Keratinocyte (primary cell): Measurements from ENCODE around the gene ST8SIA1. TPM values are rescaled to one million over a fixed set of nuclear protein-coding genes. Genes with fewer than 3 reads are reported as not detected.

ENCODE experiments used
- DNase-seq: peaks from one replicate; pipeline ENCODE4 v3.0.0-alpha.2; 2011; ENCODE audit warnings: low read depth, missing footprints, low spot score
- FAIRE-seq: peaks from 2 replicates; lab custom pipeline; 2011; peaks lifted over from hg19 to GRCh38; lab: Jason Lieb, UNC
- H2AFZ ChIP-seq: 2 replicates; pipeline ENCODE4 v1.6.0; 2012; ENCODE audit warnings: low read length, control low read depth, inconsistent platforms; ENCODE audit not compliant: control insufficient read depth
- H3K27ac ChIP-seq: 2 replicates; pipeline ENCODE4 v1.5.1; 2011; ENCODE audit warnings: low read length; ENCODE audit not compliant: control insufficient read depth, insufficient read depth
- H3K27me3 ChIP-seq: 3 replicates; pipeline ENCODE4 v1.6.0; 2011; ENCODE audit warnings: low read length; ENCODE audit not compliant: control insufficient read depth, insufficient read depth; ENCODE audit errors: extremely low read depth
- H3K36me3 ChIP-seq, 2 experiments: 2 replicates in 1 of 2; 3 replicates in 1 of 2; pipeline ENCODE4 v1.5.1; 2011; ENCODE audit warnings: low read length in 2 of 2, mild to moderate bottlenecking in 1 of 2; ENCODE audit not compliant: control insufficient read depth in 2 of 2, insufficient read depth in 2 of 2; ENCODE audit errors: extremely low read depth in 1 of 2
- H3K4me1 ChIP-seq: 3 replicates; pipeline ENCODE4 v1.5.1; 2011; ENCODE audit warnings: low read length; ENCODE audit not compliant: control insufficient read depth, insufficient read depth; ENCODE audit errors: extremely low read depth
- H3K4me2 ChIP-seq: 3 replicates; pipeline ENCODE4 v1.6.0; 2011; ENCODE audit warnings: low read depth, low read length; ENCODE audit not compliant: control insufficient read depth, insufficient read depth; ENCODE audit errors: extremely low read depth
- H3K4me3 ChIP-seq, 3 experiments: fragments of 200-600 bp in 1 of 3; sonication (generic) in 1 of 3; 2 replicates in 2 of 3; 3 replicates in 1 of 3; pipeline ENCODE4 v1.5.1; 2011 to 2016; ENCODE audit warnings: low read length in 3 of 3, mild to moderate bottlenecking in 3 of 3, control low read depth in 2 of 3, inconsistent platforms in 1 of 3, low read depth in 1 of 3, mixed read lengths in 1 of 3, mixed run types in 1 of 3, moderate library complexity in 1 of 3; ENCODE audit not compliant: control insufficient read depth in 2 of 3, insufficient read depth in 2 of 3; ENCODE audit errors: extremely low read depth in 1 of 3
- H3K79me2 ChIP-seq: 2 replicates; pipeline ENCODE4 v1.6.0; 2012; ENCODE audit warnings: low read length; ENCODE audit not compliant: control insufficient read depth, insufficient read depth
- H3K9ac ChIP-seq: 3 replicates; pipeline ENCODE4 v1.6.0; 2011; ENCODE audit warnings: low read length; ENCODE audit not compliant: control insufficient read depth, insufficient read depth; ENCODE audit errors: extremely low read depth
- H3K9me1 ChIP-seq: 3 replicates; pipeline ENCODE4 v1.6.0; 2011; ENCODE audit warnings: low read length; ENCODE audit not compliant: control insufficient read depth, insufficient read depth; ENCODE audit errors: extremely low read depth
- H3K9me3 ChIP-seq: 2 replicates; pipeline ENCODE4 v1.5.1; 2012; ENCODE audit warnings: low read depth, low read length; ENCODE audit not compliant: control insufficient read depth
- H4K20me1 ChIP-seq: 3 replicates; pipeline ENCODE4 v1.6.0; 2011; ENCODE audit warnings: low read length; ENCODE audit not compliant: control insufficient read depth, insufficient read depth; ENCODE audit errors: extremely low read depth
- EZH2 ChIP-seq: IDR thresholded peaks from one replicate; pipeline ENCODE4 v1.6.1; 2012; ENCODE audit warnings: inconsistent platforms, mild to moderate bottlenecking, low read length, moderate library complexity
- dilution Hi-C: fragments of 300-500 bp; cut with MboI; formaldehyde crosslinking; loops from one replicate; pipeline ENCODE4 v1.7.0; 2020; ENCODE audit warnings: low sequenced_read_pairs; ENCODE audit not compliant: extremely low pct_ligation_motif_present
- polyA plus RNA-seq, 5 experiments: library from polyadenylated mRNA; depleted of rRNA in 3 of 5; stranded (reverse) in 3 of 5; stranded (forward) in 1 of 5; unstranded in 1 of 5; fragments of >200 nt; gene quantifications; 1 replicate in 1 of 5; 2 replicates in 3 of 5; 3 replicates in 1 of 5; pipeline versions ENCODE4 v1.2.1 to v1.2.3, GENCODE V29; 2011 to 2012; ENCODE audit warnings: missing spikeins in 2 of 5, low read depth in 1 of 5, low replicate concordance in 1 of 5
- TF ChIP-seq, protein P1 (sequence below), 3 experiments: IDR thresholded peaks in 1 of 3; conservative IDR thresholded peaks in 1 of 3; optimal IDR thresholded peaks in 1 of 3; 2 replicates in 2 of 3; 3 replicates in 1 of 3; pipeline versions ENCODE3 to v1.5.1; 2011; ENCODE audit warnings: low read length in 3 of 3, mild to moderate bottlenecking in 3 of 3, moderate library complexity in 2 of 3, control low read depth in 1 of 3, inconsistent platforms in 1 of 3; ENCODE audit not compliant: insufficient read depth in 2 of 3; ENCODE audit errors: extremely low read depth in 1 of 3

Gene ST8SIA1
- polyA plus RNA-seq, 1 donor (not counting 4 experiments of a cell fraction or from before 2014, with no cell fraction given), result 0.50 TPM

DNA sequence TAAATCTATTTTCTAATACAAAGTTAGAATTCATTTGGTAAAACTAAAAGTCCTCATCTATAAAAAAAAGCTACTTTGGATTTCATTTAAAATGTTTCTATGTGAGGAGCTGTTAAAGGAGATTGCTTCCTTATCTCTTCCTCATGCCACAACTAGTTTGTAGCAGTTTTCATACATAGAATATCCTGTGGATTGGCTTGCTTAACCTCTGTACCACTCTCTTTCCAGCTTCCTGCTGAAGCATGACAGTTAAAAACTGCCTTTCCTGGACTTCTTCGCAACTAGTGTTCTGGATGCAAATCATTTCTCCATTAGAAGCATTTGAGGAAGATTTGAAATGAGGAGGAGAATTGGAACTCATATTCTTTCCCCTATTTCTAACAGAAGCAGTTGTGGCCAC lies 49.6 kb downstream of the ST8SIA1 start:
- no peak for TF ChIP-seq EZH2
- TF ChIP-seq, protein P1, sequence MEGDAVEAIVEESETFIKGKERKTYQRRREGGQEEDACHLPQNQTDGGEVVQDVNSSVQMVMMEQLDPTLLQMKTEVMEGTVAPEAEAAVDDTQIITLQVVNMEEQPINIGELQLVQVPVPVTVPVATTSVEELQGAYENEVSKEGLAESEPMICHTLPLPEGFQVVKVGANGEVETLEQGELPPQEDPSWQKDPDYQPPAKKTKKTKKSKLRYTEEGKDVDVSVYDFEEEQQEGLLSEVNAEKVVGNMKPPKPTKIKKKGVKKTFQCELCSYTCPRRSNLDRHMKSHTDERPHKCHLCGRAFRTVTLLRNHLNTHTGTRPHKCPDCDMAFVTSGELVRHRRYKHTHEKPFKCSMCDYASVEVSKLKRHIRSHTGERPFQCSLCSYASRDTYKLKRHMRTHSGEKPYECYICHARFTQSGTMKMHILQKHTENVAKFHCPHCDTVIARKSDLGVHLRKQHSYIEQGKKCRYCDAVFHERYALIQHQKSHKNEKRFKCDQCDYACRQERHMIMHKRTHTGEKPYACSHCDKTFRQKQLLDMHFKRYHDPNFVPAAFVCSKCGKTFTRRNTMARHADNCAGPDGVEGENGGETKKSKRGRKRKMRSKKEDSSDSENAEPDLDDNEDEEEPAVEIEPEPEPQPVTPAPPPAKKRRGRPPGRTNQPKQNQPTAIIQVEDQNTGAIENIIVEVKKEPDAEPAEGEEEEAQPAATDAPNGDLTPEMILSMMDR (optimal IDR thresholded peaks at IDR 0.05 in 1 of 3, IDR thresholded peaks at IDR 0.05 in 1 of 3, conservative IDR thresholded peaks at IDR 0.05 in 1 of 3; ENCODE audit: extremely low read depth in 1 of 3, insufficient read depth in 2 of 3, low read length in 3 of 3), result no peak
- Histone ChIP-seq H3K9me1 (no peaks in the 10 kb centered on the region), H3K36me3 (no peaks in the 10 kb centered on the region), H3K27ac (no peak overlapping the region), H3K4me2 (no peak overlapping the region), H2AFZ (peak overlapping the region; percentile 41), H3K4me3 (no peak overlapping the region), H3K4me1 (peaks cover 53% of the 10 kb centered on the region), H3K9ac (no peak overlapping the region), H3K9me3 (no peaks in the 10 kb centered on the region), H3K79me2 (no peaks in the 10 kb centered on the region), H3K27me3 (no peaks in the 10 kb centered on the region), H4K20me1 (no peaks in the 10 kb centered on the region)
- FAIRE-seq (peak; percentile 56), DNase-seq (no peak)
- dilution Hi-C loops, result no loop called here

- Histone ChIP-seq H3K9me1 (no peaks in the 10 kb centered on the region), H3K9me3 (no peaks in the 10 kb centered on the region), H3K4me1 (peaks cover 53% of the 10 kb centered on the region), H4K20me1 (no peaks in the 10 kb centered on the region), H3K4me3 (no peak overlapping the region), H3K27ac (peak overlapping the region; percentile 96), H3K79me2 (no peaks in the 10 kb centered on the region), H3K27me3 (no peaks in the 10 kb centered on the region), H3K9ac (peak overlapping the region; percentile 4), H3K36me3 (no peaks in the 10 kb centered on the region), H2AFZ (no peak overlapping the region), H3K4me2 (peak overlapping the region; percentile 89)
- FAIRE-seq (no peak), DNase-seq (no peak)
- TF ChIP-seq EZH2, result no peak
- TF ChIP-seq, protein P1 (optimal IDR thresholded peaks at IDR 0.05 in 1 of 3, IDR thresholded peaks at IDR 0.05 in 1 of 3, conservative IDR thresholded peaks at IDR 0.05 in 1 of 3; ENCODE audit: extremely low read depth in 1 of 3, insufficient read depth in 2 of 3, low read length in 3 of 3), result peak in 1 of 3 experiments; percentile 12
- dilution Hi-C loops, result no loop called here
Observed at GRCh38 chr12:22283508-22283907, 51.0 kb downstream of the ST8SIA1 start.
